Coronary artery (tissue), 2 donors: ENCODE results near the gene DCBLD1.
"Not testable (repeated sequence)": the region's sequence is repeated elsewhere in the genome, so short reads cannot be mapped to it uniquely, and the experiment has no call there.

Experiments
- DNase-seq: peaks from one replicate; pipeline ENCODE4 v3.0.0-alpha.2; 2017; ENCODE audit warnings: low spot score
- H3K27ac ChIP-seq, 2 donors: fragments of 200-600 bp; sonication (generic); one replicate each; pipeline ENCODE4 v1.5.1; 2016 to 2019
- H3K4me3 ChIP-seq: fragments of 200-600 bp; sonication (generic); 2 replicates; pipeline ENCODE4 v1.5.1; 2016; ENCODE audit warnings: mild to moderate bottlenecking, moderate library complexity
- TF ChIP-seq, protein P1 (sequence below): fragments of 200-600 bp; sonication (generic); IDR thresholded peaks from one replicate; pipeline ENCODE4 v1.5.1; 2019; ENCODE audit warnings: antibody characterized with exemption

The DCBLD1 gene

GRCh38 chr6:117514655-117515054 lies 32.2 kb downstream of the DCBLD1 start:
- DNase-seq, result no peak
- TF ChIP-seq, protein P1, sequence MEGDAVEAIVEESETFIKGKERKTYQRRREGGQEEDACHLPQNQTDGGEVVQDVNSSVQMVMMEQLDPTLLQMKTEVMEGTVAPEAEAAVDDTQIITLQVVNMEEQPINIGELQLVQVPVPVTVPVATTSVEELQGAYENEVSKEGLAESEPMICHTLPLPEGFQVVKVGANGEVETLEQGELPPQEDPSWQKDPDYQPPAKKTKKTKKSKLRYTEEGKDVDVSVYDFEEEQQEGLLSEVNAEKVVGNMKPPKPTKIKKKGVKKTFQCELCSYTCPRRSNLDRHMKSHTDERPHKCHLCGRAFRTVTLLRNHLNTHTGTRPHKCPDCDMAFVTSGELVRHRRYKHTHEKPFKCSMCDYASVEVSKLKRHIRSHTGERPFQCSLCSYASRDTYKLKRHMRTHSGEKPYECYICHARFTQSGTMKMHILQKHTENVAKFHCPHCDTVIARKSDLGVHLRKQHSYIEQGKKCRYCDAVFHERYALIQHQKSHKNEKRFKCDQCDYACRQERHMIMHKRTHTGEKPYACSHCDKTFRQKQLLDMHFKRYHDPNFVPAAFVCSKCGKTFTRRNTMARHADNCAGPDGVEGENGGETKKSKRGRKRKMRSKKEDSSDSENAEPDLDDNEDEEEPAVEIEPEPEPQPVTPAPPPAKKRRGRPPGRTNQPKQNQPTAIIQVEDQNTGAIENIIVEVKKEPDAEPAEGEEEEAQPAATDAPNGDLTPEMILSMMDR, result no peak
- Histone ChIP-seq H3K4me3 (no peak overlapping the region), H3K27ac (no peak overlapping the region)

- DNase-seq, result no peak
- Histone ChIP-seq H3K27ac (no peak overlapping the region), H3K4me3 (no peak overlapping the region)
- TF ChIP-seq, protein P1, result no peak
These were observed 32.9 kb downstream of the DCBLD1 start for GRCh38 chr6:117515326-117515725.

GRCh38 chr6:117517995-117518394 lies 35.5 kb downstream of the DCBLD1 start:
- not testable (repeated sequence) for DNase-seq, H3K4me3 ChIP-seq, H3K27ac ChIP-seq

DNA sequence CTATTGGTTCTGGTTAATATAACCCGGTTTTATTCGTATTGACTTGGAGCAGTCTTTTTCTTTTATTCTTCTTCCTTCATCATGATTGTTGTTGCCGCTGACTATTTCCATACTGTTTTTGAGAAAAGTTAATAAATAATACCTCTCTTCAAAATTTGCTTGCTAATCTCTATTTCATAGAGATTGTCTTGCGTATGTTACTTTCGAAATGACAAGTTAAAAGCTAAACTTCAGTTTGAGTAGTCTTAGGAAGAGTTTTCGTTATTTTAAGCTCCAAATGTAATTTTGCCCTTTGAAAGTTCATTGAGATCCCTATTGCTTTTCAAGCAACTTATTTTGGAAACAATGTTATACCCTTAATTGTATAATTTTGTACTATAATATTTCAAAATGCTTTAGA lies 36.4 kb downstream of the DCBLD1 start:
- DNase-seq, result no peak
- no peak overlapping the region for H3K4me3 ChIP-seq
- TF ChIP-seq, protein P1, result no peak
- H3K27ac ChIP-seq, result no peak overlapping the region

DNA sequence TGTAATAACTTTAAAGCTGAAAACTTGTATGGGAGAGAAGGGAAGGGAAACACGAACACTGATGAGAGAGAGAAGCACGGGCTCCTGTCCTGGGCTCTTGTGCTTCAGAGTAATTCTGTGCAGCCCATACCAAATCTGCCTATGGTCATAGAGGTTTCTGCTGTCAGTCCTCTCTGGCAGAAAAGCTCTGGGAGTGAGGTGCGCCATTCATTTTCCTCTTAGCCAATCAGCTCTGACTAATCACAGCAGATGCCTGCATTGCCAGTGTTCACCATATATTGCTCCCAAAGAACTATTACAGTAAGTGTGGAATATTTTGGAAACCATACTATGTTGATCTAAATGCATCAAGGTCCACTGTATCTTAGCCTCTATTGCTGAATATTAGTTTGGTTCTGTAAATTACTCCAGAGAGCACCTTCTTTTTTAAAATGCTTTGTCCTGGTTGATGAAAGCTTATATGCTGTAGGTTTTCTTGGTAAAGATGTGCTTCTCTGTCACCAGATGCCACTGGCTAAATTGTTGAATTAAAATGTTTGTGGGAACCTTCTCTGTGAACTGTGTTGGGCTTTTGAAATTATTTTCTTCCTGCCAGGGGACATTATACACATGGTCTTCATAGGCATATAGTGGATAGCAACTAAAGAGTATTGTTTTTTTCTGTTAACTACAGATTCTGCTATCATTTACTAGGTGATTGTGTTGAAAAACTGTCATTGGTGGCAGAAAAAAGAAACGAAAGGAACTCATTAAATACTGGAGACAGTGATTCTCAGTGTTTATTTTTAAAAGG lies 38.3 kb downstream of the DCBLD1 start:
- TF ChIP-seq, protein P1, result no peak
- DNase-seq, result no peak
- H3K4me3 ChIP-seq, result no peak overlapping the region
- no peak overlapping the region for H3K27ac ChIP-seq

- no peak for DNase-seq
- TF ChIP-seq, protein P1, result no peak
- Histone ChIP-seq H3K4me3 (no peak overlapping the region), H3K27ac (no peak overlapping the region)
These were observed 39.5 kb downstream of the DCBLD1 start for GRCh38 chr6:117521791-117522502.

DNA sequence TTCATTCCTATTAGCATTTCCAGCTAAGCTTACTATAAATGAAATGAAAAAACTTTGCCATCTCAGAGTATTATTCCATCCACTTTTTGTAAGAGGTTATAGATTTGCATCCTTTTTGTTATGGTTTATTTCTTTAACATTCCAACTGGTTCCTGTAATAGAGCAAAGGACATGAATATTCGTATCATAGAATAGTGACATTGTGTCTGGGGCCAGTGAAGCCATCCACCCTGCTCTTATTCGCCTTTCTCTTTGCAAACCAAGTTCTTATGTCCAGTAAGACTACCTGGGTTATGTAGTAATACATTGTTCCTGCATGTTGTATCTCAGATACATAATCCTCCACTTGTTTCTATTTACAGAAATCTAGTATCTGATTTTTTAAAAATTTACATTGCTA lies 43.1 kb downstream of the DCBLD1 start:
- Histone ChIP-seq H3K27ac (no peak overlapping the region), H3K4me3 (no peak overlapping the region)
- TF ChIP-seq, protein P1, result no peak
- DNase-seq, result no peak
